ENCODE data around the gene ACER3. TPM values are rescaled to one million over a fixed set of nuclear protein-coding genes. Genes with fewer than 3 reads are reported as not detected.
"Not testable (repeated sequence)": the region's sequence is repeated elsewhere in the genome, so short reads cannot be mapped to it uniquely, and the experiment has no call there.

ACER3 gene
- total RNA-seq, 1 experiment from 2014 or later: 31.0 TPM

DNA sequence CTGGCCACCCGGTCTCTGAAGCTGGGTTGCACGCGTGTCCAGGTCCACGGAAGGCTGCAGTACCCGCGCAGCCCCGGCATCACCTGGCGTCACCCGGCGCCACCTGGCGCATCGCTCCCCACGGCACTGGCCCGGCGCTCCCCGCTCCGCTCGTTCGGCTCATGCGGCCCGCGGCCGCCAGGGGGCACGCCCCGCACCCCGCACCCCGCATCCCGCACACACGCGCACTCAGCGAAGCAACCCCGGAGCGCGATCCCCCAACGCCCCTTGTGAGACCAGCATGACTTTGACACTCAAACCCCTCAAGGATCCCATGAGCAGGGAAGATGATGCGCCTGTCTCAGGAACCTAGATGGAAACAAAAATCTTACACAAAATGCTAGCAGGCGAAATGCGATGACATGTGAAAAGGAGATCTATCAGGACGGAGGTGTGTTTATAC, 185.4 kb downstream of the ACER3 start:
- Histone ChIP-seq H3K36me3 (ENCODE audit: insufficient read depth, low read length, poor library complexity, severe bottlenecking) (no peaks in the 10 kb centered on the region), H3K27ac (ENCODE audit: low read depth, low read length, poor library complexity, severe bottlenecking) (no peak overlapping the region), H3K4me1 (ENCODE audit: insufficient read depth, low read length, poor library complexity, severe bottlenecking) (peaks cover 12% of the 10 kb centered on the region), H3K4me3 (ENCODE audit: low read depth, low read length, poor library complexity, severe bottlenecking) (no peak overlapping the region), H3K9me3 (ENCODE audit: low read depth, low read length, poor library complexity, severe bottlenecking) (no peaks in the 10 kb centered on the region), H3K27me3 (replicated peaks; ENCODE audit: insufficient read depth, low read depth, low read length, poor library complexity) (no peaks in the 10 kb centered on the region)
- peak; percentile 50 for DNase-seq (ENCODE audit: low spot score)
- TF ChIP-seq, protein P1, sequence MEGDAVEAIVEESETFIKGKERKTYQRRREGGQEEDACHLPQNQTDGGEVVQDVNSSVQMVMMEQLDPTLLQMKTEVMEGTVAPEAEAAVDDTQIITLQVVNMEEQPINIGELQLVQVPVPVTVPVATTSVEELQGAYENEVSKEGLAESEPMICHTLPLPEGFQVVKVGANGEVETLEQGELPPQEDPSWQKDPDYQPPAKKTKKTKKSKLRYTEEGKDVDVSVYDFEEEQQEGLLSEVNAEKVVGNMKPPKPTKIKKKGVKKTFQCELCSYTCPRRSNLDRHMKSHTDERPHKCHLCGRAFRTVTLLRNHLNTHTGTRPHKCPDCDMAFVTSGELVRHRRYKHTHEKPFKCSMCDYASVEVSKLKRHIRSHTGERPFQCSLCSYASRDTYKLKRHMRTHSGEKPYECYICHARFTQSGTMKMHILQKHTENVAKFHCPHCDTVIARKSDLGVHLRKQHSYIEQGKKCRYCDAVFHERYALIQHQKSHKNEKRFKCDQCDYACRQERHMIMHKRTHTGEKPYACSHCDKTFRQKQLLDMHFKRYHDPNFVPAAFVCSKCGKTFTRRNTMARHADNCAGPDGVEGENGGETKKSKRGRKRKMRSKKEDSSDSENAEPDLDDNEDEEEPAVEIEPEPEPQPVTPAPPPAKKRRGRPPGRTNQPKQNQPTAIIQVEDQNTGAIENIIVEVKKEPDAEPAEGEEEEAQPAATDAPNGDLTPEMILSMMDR (conservative IDR thresholded peaks at IDR 0.05; ENCODE audit: low read depth, low read length): peak; percentile 80
- no peak for TF ChIP-seq EZH2 (IDR thresholded peaks at IDR 0.05; ENCODE audit: borderline replicate concordance, low read depth, low read length, poor library complexity, severe bottlenecking)
- POLR2A ChIA-PET (ENCODE audit: low non-redundant PET): no interaction called here
- CTCF ChIA-PET: interaction anchor here (1.3 kb wide), 1 partner anchor 324 kb away, joined by 4 read pairs; no protein-coding TSS in a partner anchor
- intact Hi-C loops (cut with micrococcal nuclease; ENCODE audit: unreplicated experiment): loop anchor here (2.0 kb wide), 1 partner anchor 143 kb away; no protein-coding TSS in a partner anchor
- BruUV-seq (replicated peaks): no TSS peak

DNA sequence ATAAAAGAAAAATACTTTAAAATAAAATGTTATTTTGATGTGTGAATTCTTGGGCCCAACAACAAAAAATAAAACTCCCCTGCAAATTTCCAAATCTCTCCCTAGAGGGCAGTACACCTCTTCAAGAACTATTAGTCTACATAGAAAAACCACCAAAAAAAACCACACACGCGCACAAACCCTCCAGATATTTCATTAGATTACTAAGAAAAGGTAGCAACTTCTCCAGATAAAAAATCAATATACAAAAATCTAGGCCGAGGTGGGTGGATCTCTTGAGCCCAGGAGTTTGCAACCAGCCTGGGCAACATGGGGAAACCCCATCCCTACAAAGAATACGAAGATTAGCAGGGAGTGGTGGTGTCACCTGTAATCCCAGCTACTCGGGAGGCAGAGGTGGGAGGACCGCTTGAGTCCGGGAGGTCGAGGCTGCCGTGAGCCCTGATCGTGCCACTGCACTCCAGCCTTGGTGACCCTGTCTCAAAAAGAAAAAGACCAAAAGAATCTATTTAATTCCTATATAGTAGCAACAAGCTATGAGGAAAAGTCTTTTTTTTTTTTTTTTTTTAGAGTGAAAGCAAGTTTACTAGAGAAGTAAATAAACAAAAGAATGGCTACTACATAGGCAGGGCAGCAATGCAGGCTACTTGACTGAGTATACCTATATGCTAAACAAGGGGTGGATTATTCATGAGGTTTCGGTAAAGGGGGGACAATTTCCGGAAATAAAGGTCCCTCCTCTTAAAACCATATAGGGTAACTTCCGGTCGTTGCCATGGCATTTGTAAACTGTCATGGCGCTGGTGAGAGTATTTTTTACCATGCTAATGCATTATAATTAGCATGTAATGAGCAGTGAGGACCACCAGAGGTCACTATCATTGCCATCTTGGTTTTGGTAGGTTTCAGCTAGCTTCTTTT, 186.5 kb downstream of the ACER3 start:
- DNase-seq (ENCODE audit: low spot score): peak; percentile 97
- H3K4me3 ChIP-seq (ENCODE audit: low read depth, low read length, poor library complexity, severe bottlenecking): peak overlapping the region; percentile 47
- CTCF ChIA-PET: interaction anchor here (0.6 to 2.4 kb wide), 32 partner anchors 12 to 1796 kb away, joined by 3 to 63 read pairs (median 5); partner anchors contain the start of gene CAPN5

DNA sequence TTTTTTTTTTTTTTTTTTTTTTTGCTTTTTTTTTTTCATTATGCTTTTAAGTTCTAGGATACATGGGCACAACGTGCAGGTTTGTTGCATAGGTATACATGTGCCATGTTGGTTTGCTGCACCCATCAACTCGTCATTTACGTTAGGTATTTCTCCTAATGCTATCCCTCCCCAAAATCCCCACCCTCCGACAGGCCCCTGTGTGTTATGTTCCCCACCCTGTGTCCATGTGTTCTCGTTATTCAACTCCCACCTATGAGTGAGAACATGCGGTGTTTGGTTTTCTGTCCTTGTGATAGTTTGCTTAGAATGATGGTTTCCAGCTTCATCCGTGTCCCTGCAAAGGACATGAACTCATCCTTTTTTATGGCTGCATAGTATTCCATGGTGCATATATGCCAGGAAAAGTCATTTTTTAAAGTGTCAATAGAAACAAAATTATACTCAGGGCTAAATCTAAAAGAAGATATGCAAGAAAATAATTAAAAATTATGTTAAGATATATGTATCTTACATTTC, 187.3 kb downstream of the ACER3 start:
- not testable (repeated sequence) for H3K4me3 ChIP-seq (ENCODE audit: low read depth, low read length, poor library complexity, severe bottlenecking); H3K27ac ChIP-seq (ENCODE audit: low read depth, low read length, poor library complexity, severe bottlenecking); H3K9me3 ChIP-seq (ENCODE audit: low read depth, low read length, poor library complexity, severe bottlenecking); DNase-seq (ENCODE audit: low spot score); H3K27me3 ChIP-seq (replicated peaks; ENCODE audit: insufficient read depth, low read depth, low read length, poor library complexity); H3K36me3 ChIP-seq (ENCODE audit: insufficient read depth, low read length, poor library complexity, severe bottlenecking); BruUV-seq (replicated peaks)
- ChIA-PET POLR2A (ENCODE audit: low non-redundant PET) (interaction anchor here (0.6 kb wide), 1 partner anchor 250 kb away, joined by 5 read pairs; no protein-coding TSS in a partner anchor), CTCF (interaction anchor here (0.6 to 2.4 kb wide), 30 partner anchors 13 to 1797 kb away, joined by 3 to 63 read pairs (median 5); partner anchors contain the start of gene CAPN5)
- peaks cover 12% of the 10 kb centered on the region for H3K4me1 ChIP-seq (ENCODE audit: insufficient read depth, low read length, poor library complexity, severe bottlenecking)
- intact Hi-C loops (cut with micrococcal nuclease; ENCODE audit: unreplicated experiment): loop anchor here (1.0 to 2.0 kb wide), 2 partner anchors 43 to 141 kb away; no protein-coding TSS in a partner anchor

More for the DNA sequence above, 186.5 kb downstream of the ACER3 start:
- H3K4me1 ChIP-seq (ENCODE audit: insufficient read depth, low read length, poor library complexity, severe bottlenecking): peaks cover 12% of the 10 kb centered on the region
- no peaks in the 10 kb centered on the region for H3K36me3 ChIP-seq (ENCODE audit: insufficient read depth, low read length, poor library complexity, severe bottlenecking)
- POLR2A ChIA-PET (ENCODE audit: low non-redundant PET): interaction anchor here (0.6 kb wide), 2 partner anchors 44 to 251 kb away, joined by 3 to 5 read pairs; no protein-coding TSS in a partner anchor
- no peaks in the 10 kb centered on the region for H3K27me3 ChIP-seq (replicated peaks; ENCODE audit: insufficient read depth, low read depth, low read length, poor library complexity)
- BruUV-seq (replicated peaks): no TSS peak
- H3K9me3 ChIP-seq (ENCODE audit: low read depth, low read length, poor library complexity, severe bottlenecking): no peaks in the 10 kb centered on the region
- intact Hi-C loops (cut with micrococcal nuclease; ENCODE audit: unreplicated experiment): loop anchor here (1.0 to 2.0 kb wide), 2 partner anchors 44 to 142 kb away; no protein-coding TSS in a partner anchor
- TF ChIP-seq EZH2 (IDR thresholded peaks at IDR 0.05; ENCODE audit: borderline replicate concordance, low read depth, low read length, poor library complexity, severe bottlenecking): no peak
- TF ChIP-seq, protein P1 (conservative IDR thresholded peaks at IDR 0.05; ENCODE audit: low read depth, low read length): peak; percentile 82
- peak overlapping the region; percentile 10 for H3K27ac ChIP-seq (ENCODE audit: low read depth, low read length, poor library complexity, severe bottlenecking)
